HG02840 (cell line): ENCODE results near the gene BBOX1.
"Not testable (repeated sequence)": the region's sequence is repeated elsewhere in the genome, so short reads cannot be mapped to it uniquely, and the experiment has no call there.

ENCODE experiments used
- ATAC-seq: cut with Tn5 transposase; IDR thresholded peaks from one replicate; pipeline ENCODE4 v1.9.1; 2021; ENCODE audit warnings: mild to moderate bottlenecking, moderate library complexity, moderate number of reproducible peaks; ENCODE audit not compliant: unreplicated experiment, low FRiP score

BBOX1 gene

DNA sequence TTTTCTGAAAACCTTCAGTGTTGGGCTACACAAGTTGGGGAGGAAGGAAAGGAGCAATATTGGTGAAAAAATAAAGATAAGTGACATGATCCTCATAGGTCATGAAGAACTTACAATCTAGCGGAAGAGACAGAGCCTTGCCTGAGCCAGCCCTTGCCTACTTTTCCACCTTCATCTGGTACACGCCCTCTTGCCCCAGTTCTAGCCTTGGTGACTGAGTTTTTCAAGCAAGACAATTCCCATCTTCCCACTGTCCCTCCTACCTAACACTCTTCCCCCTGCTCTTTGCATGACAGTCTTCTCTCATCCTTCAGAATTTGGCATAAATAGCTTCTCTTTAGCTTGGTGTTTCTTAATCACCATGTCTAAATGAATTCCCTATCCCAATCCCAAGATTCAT lies 42.6 kb downstream of the BBOX1 start:
- ATAC-seq, result no peak

- ATAC-seq, result no peak
Observed at GRCh38 chr11:27083782-27084181, 43.2 kb downstream of the BBOX1 start.

- no peak for ATAC-seq
Observed at GRCh38 chr11:27084518-27084917, 43.9 kb downstream of the BBOX1 start.

DNA sequence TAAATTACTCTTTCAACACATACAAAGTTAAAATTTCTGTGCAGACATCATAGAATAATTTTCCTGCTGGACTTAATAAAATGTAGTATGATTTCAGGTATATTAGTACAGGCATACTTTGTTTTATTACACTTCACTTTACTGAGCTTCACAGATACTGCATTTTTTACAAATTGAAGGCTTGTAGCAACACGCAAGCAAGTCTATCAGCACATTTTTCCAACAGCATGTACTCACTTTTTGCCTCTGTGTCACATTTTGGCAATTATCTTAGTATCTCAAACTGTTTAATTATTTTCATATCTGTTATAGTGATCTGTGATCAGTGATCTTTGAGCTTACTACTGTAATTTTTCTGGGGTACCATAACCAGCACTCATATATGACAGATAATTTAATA lies 44.5 kb downstream of the BBOX1 start:
- no peak for ATAC-seq

- no peak for ATAC-seq
Observed at GRCh38 chr11:27085605-27086004, 45.0 kb downstream of the BBOX1 start.

GRCh38 chr11:27087432-27087831 lies 46.8 kb downstream of the BBOX1 start:
- no peak for ATAC-seq

DNA sequence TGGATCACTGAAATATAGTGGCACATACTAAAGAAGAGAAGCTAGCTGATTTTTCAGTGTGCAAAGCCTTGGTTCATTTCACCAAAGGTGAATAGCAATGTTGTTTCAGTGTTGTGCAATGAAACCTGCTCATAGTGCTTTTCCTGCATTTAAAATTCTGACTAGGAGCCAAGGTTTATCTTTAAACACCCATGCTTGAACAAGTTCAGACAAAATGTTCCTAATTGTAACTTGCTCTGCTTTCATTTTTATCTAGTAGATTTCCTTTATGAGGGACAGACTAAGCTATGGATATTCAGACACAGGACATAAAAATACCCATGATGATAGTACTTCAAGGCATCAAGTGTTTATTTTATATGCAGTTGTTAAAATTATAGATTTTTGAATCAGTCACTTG lies 47.7 kb downstream of the BBOX1 start:
- ATAC-seq, result no peak

DNA sequence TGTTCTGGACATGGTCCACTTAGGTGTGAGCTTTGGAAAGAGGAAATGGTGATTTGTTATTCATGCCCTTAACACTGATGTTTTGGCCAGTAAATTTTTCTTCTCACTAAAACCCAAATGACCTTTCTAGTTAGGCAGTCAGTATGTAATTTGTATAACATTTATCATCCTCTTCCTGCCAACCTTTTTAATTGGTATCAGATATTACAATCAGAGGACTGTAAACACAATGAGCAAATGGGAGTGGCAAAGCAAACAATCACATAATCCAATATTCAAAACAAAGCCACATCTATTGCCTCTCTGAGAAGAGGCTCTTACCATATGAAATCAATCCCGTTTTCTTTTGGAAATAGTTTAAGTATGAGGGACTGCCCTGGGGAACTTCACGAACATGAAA lies 49.1 kb downstream of the BBOX1 start:
- no peak for ATAC-seq

- not testable (repeated sequence) for ATAC-seq
Observed at GRCh38 chr11:27090357-27090948, 49.8 kb downstream of the BBOX1 start.

DNA sequence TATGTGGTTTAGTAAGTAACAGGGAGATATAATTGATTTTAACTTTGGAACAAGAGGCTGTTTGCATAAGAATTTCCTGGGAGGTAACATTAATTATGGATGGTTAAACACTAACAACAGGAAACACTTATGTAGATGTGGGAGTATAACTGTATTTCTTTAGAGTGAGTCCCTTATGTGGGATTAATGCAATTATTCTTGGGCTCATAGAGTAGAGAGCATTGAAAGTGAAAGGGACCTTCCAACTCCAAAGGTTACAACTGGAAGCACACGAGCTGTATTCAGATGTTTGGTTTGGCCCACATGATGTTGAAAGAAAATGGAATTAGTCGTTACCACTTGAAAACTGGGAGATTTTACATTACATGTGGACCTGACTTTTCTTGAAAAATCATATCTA lies 53.5 kb downstream of the BBOX1 start:
- ATAC-seq, result no peak

- ATAC-seq, result no peak
Observed at GRCh38 chr11:27095059-27095458, 54.4 kb downstream of the BBOX1 start.

- no peak for ATAC-seq
Observed at GRCh38 chr11:27095887-27096286, 55.3 kb downstream of the BBOX1 start.

GRCh38 chr11:27097551-27097950 lies 56.9 kb downstream of the BBOX1 start:
- no peak for ATAC-seq

DNA sequence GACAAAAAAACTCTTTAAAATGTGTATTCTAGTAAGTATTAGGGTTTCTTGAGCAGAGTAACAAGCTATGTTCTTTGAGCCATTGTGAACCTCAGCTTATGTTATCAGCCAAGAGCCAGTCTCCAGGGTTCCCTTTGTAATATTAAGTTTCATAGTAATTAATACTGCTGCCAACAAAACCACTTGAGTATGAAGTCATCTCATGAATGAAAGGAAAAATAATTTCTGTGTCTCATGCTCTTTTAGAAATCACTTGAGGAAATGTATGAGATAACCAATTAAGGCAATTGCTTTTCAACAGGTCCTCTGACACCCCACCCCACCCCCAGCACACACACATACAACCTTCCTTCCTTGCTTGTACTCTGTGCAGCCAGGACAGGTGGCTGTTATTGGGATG lies 59.9 kb downstream of the BBOX1 start:
- ATAC-seq, result no peak

DNA sequence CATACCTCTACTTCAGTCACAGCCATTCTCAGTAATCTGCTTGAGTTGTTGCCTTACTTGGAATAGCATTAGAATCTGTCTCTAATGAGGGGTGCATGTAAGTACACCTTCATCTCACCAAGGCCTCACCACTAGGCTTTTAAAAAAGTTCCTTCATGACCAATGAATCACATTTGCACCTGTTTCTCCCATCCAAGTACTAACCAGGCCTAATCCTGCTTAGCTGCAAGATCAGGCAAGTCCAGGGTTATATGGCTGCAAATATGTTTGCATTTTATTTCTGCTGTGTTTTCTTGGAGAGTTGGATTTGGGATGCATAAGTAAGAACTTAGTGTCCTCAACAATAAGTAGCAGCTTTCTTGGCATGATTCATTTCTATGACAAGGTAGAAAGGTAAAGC lies 66.9 kb downstream of the BBOX1 start:
- ATAC-seq, result no peak

- ATAC-seq, result no peak
Observed at GRCh38 chr11:27108809-27109208, 68.2 kb downstream of the BBOX1 start.

DNA sequence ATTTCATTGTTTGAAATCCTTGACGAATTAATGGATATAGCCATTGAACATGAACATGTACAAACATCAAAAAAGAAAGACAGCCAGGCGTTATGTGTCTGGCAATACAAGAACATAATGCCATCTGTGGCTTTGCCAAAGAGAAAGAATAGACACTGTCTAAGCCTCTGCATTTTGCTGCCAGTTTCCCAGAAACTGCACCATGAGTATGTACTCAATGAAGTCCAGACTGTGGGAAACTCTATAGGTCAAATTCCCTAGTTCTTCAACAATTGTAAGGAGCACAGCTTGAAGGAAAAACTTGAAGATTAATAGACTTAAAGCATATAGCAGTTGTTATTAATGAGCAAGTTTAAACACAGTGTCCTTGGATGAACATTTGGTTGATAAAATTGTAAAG lies 71.3 kb downstream of the BBOX1 start:
- no peak for ATAC-seq

GRCh38 chr11:27112946-27113345 lies 72.3 kb downstream of the BBOX1 start:
- no peak for ATAC-seq

GRCh38 chr11:27115051-27115650 lies 74.5 kb downstream of the BBOX1 start:
- no peak for ATAC-seq

GRCh38 chr11:27116684-27117083 lies 76.1 kb downstream of the BBOX1 start:
- no peak for ATAC-seq

GRCh38 chr11:27118371-27118770 lies 77.8 kb downstream of the BBOX1 start:
- ATAC-seq, result no peak

DNA sequence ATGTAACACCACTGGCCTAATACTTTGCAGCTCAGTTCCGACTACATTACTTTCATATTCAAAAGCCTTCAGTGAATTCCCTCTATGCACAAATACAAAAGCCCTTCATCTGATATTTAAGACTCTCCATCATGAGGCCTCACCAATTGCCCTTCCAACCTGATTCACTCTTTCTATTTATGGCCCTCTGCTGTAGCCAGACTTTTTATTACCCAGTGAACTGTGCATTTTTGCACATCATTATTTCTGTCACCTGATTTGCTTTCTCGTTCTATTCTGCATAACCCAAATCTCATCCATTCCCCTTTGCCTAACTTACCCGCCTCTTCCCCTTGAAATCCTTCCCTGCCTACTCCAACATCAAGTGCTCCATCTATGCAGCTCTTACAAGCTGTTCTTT lies 78.3 kb downstream of the BBOX1 start:
- ATAC-seq, result no peak

GRCh38 chr11:27119396-27119795 lies 78.8 kb downstream of the BBOX1 start:
- ATAC-seq, result no peak
